Mononuclear cell (primary cell): Measurements from ENCODE around the gene SRSF8. TPM values are rescaled to one million over a fixed set of nuclear protein-coding genes. Genes with fewer than 3 reads are reported as not detected.

Source experiments
- total RNA-seq: library from RNA; depleted of rRNA; stranded (reverse); fragments of >200 nt; gene quantifications from one replicate; pipeline ENCODE4 v1.2.3, GENCODE V29; 2012

The SRSF8 gene
- total RNA-seq, 1 donor: 43.7 TPM

Other genes with a start within 250 kb of the SRSF8 start
- gene CWC15, start 93.4 kb upstream of the SRSF8 start, total RNA-seq: 89.5 TPM
- 0.42 TPM for gene KDM4D, start 93.2 kb upstream of the SRSF8 start, total RNA-seq
- not detected for gene KDM4E, start 41.7 kb upstream of the SRSF8 start, total RNA-seq
- gene KDM4F, start 17.5 kb upstream of the SRSF8 start, total RNA-seq: not detected
- 20.9 TPM for gene ENDOD1, start 22.9 kb downstream of the SRSF8 start, total RNA-seq
- gene SESN3, start 164.3 kb downstream of the SRSF8 start, total RNA-seq: 105 TPM